K562 (cell line): ENCODE data around the gene OSBP2. TPM values are rescaled to one million over a fixed set of nuclear protein-coding genes. Genes with fewer than 3 reads are reported as not detected.

ENCODE experiments used
- ARHGAP35 ChIP-seq: fragments of 450-650 bp; IDR thresholded peaks from 2 replicates; pipeline ENCODE4 v1.6.1; 2018; ENCODE audit not compliant: partially characterized antibody
- ASH1L ChIP-seq: fragments of 450-650 bp; IDR thresholded peaks from 2 replicates; pipeline ENCODE4 v1.6.1; 2018; ENCODE audit warnings: borderline replicate concordance, mild to moderate bottlenecking, low read depth; ENCODE audit not compliant: partially characterized antibody
- CREB3L1 ChIP-seq: fragments of 450-650 bp; IDR thresholded peaks from 2 replicates; pipeline ENCODE4 v1.6.1; 2014; ENCODE audit warnings: low read depth, mild to moderate bottlenecking, moderate library complexity, borderline replicate concordance
- HMGN3 ChIP-seq: IDR thresholded peaks from 2 replicates; pipeline ENCODE4 v1.6.1; 2011; ENCODE audit warnings: borderline replicate concordance, low read depth, mild to moderate bottlenecking, mixed read lengths, low read length; ENCODE audit not compliant: insufficient read length; ENCODE audit errors: extremely low read depth
- MCM2 ChIP-seq: fragments of 450-650 bp; IDR thresholded peaks from 2 replicates; pipeline ENCODE4 v1.6.1; 2017; ENCODE audit warnings: low read depth, mild to moderate bottlenecking
- SMAD3 ChIP-seq: fragments of 450-650 bp; formaldehyde crosslinking; conservative IDR thresholded peaks from 2 replicates; pipeline ENCODE4 v1.4.0; 2020; ENCODE audit warnings: mild to moderate bottlenecking
- SMARCB1 ChIP-seq: IDR thresholded peaks from 2 replicates; pipeline ENCODE4 v1.6.1; 2011; ENCODE audit warnings: improper control_type of control experiment, low read depth; ENCODE audit not compliant: insufficient read length
- SP1 ChIP-seq: sonication (generic); formaldehyde crosslinking; IDR thresholded peaks from 2 replicates; pipeline ENCODE4 v1.8.1; 2022; ENCODE audit warnings: mild to moderate bottlenecking, missing genetic modification reagents
- XRCC5 ChIP-seq: fragments of 200-400 bp; formaldehyde crosslinking; IDR thresholded peaks from 2 replicates; pipeline ENCODE4 v1.6.1; 2017; ENCODE audit warnings: low read depth, mild to moderate bottlenecking, low read length
- YBX1 ChIP-seq: fragments of 450-650 bp; IDR thresholded peaks from 2 replicates; pipeline ENCODE4 v1.7.1; 2016; ENCODE audit warnings: mild to moderate bottlenecking
- polyA plus RNA-seq, 8 experiments: library from polyadenylated mRNA; depleted of rRNA in 4 of 8; stranded (reverse) in 5 of 8; unstranded in 3 of 8; fragments of >200 nt; fragmentation: Nextera tagmentation in 2 of 8; fragmentation: Illumina TruSeq in 1 of 8; extraction: Ambion mirVana in 2 of 8; extraction: Trizol in 1 of 8; gene quantifications; 2 replicates each; pipeline versions ENCODE4 v1.2.1 to v1.2.3, GENCODE V29; 2011 to 2014; ENCODE audit warnings: inconsistent platforms in 1 of 8, missing spikeins in 1 of 8
- total RNA-seq, 7 experiments: library from RNA; depleted of rRNA in 6 of 7; stranded (reverse); fragments of >200 nt in 6 of 7; fragmentation: Illumina TruSeq in 2 of 7; extraction: Trizol in 2 of 7; gene quantifications; 2 replicates each; pipeline versions ENCODE4 v1.2.1 to v1.2.3, GENCODE V29; 2011 to 2021; ENCODE audit warnings: low replicate concordance in 1 of 7
- TF ChIP-seq, protein P1 (sequence below), 2 experiments: IDR thresholded peaks; 2 replicates each; pipeline ENCODE4 v1.6.1; 2011; ENCODE audit warnings: borderline replicate concordance in 1 of 2, control low read depth in 1 of 2, low read depth in 1 of 2, low read length in 1 of 2, mild to moderate bottlenecking in 1 of 2, mixed read lengths in 1 of 2, moderate library complexity in 1 of 2; ENCODE audit not compliant: insufficient read depth in 1 of 2, insufficient read length in 1 of 2, poor library complexity in 1 of 2, severe bottlenecking in 1 of 2; ENCODE audit errors: extremely low read depth in 1 of 2
- TF ChIP-seq, protein P2 (sequence below): fragments of 200-800 bp; sonication (Bioruptor generic); IDR thresholded peaks from 2 replicates; pipeline ENCODE4 v1.6.1; 2017; ENCODE audit warnings: missing genetic modification characterization, missing compliant biosample characterization
- TF ChIP-seq, protein P3 (sequence below): fragments of 250-450 bp; sonication (Bioruptor Pico); IDR thresholded peaks from 2 replicates; pipeline ENCODE4 v1.4.0; 2020; ENCODE audit warnings: mild to moderate bottlenecking, moderate library complexity
- TF ChIP-seq, protein P4 (sequence below): fragments of 250-450 bp; sonication (Bioruptor Pico); IDR thresholded peaks from 2 replicates; pipeline ENCODE4 v1.4.0; 2020

The OSBP2 gene
- total and polyA plus RNA-seq, 9 of the 15 experiments (the other 6 are each of a cell fraction or from before 2014, with no cell fraction given), result 0.52 to 29.5 (median 21.6) TPM

DNA sequence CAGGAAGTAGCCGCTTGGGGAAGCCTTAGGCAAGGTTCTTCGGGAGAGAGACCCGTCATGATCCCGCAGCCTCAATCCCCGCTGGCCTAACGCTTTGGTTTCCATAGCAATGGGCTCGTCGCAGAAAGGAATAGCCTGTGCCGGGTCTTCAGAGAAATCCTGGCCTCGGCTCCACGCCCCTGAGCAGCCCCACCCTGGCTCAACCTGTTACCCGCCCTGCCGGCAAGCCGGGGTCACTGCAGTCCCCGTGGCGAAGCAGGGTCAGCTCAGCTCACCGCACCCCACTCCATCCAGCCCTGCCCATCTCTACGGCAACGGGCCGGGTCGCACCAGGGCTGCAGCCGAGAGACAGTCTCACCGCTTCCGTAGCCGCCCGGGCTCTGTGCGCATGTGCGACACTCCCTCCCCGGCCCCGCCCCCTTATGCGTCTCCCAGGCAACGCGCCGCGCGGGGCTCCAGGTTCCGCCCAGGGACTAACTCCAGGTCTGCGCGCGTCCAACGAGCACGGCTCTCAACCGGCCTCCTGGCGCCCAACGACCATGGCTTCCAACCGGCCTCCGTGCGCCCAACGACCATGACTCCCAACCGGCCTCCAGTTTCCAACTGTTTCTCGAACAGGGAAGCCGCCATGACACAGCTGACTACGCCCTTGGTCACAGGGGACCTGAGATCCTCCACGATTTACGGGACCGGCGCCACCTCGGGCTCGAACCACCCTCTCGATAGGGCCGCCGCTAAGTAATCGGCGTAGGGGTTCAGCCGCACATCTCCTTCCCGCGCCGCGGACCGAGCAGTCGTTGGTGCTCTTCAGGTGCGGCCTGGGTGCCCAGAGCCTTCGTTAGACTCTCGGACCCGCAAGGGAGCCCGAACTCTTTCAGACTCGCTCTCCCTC is 26.9 kb upstream of the OSBP2 start, which contains the start of gene DUSP18 (continued):
- TF ChIP-seq CREB3L1, result no peak
- TF ChIP-seq, protein P1, sequence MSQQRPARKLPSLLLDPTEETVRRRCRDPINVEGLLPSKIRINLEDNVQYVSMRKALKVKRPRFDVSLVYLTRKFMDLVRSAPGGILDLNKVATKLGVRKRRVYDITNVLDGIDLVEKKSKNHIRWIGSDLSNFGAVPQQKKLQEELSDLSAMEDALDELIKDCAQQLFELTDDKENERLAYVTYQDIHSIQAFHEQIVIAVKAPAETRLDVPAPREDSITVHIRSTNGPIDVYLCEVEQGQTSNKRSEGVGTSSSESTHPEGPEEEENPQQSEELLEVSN (IDR thresholded peaks at IDR 0.05; ENCODE audit: borderline replicate concordance in 1 of 2, extremely low read depth in 1 of 2, insufficient read depth in 1 of 2, insufficient read length in 1 of 2, low read depth in 1 of 2, low read length in 1 of 2, poor library complexity in 1 of 2, severe bottlenecking in 1 of 2), result peak in 1 of 2 experiments; percentile 52
- TF ChIP-seq SMARCB1, result no peak
- TF ChIP-seq XRCC5, result 0 out of 2 replicates have a peak, but pooled peaks have one; percentile 19
- no peak for TF ChIP-seq ARHGAP35
- TF ChIP-seq HMGN3, result peak; percentile 32
- TF ChIP-seq, protein P2, sequence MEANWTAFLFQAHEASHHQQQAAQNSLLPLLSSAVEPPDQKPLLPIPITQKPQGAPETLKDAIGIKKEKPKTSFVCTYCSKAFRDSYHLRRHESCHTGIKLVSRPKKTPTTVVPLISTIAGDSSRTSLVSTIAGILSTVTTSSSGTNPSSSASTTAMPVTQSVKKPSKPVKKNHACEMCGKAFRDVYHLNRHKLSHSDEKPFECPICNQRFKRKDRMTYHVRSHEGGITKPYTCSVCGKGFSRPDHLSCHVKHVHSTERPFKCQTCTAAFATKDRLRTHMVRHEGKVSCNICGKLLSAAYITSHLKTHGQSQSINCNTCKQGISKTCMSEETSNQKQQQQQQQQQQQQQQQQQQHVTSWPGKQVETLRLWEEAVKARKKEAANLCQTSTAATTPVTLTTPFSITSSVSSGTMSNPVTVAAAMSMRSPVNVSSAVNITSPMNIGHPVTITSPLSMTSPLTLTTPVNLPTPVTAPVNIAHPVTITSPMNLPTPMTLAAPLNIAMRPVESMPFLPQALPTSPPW (CRISPR knock-in tag), result peak; percentile 39; the same call in 1 of the 2 replicates
- TF ChIP-seq, protein P3, sequence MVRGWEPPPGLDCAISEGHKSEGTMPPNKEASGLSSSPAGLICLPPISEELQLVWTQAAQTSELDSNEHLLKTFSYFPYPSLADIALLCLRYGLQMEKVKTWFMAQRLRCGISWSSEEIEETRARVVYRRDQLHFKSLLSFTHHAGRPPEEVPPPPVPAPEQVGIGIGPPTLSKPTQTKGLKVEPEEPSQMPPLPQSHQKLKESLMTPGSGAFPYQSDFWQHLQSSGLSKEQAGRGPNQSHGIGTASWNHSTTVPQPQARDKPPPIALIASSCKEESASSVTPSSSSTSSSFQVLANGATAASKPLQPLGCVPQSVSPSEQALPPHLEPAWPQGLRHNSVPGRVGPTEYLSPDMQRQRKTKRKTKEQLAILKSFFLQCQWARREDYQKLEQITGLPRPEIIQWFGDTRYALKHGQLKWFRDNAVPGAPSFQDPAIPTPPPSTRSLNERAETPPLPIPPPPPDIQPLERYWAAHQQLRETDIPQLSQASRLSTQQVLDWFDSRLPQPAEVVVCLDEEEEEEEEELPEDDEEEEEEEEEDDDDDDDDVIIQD (CRISPR knock-in tag), result no peak
- TF ChIP-seq SP1 (CRISPR knock-in tag), result peak; percentile 69; the same call in 1 of the 2 replicates
- no peak for TF ChIP-seq ASH1L
- no peak for TF ChIP-seq SMAD3 (CRISPR knock-in tag)
- TF ChIP-seq, protein P4, sequence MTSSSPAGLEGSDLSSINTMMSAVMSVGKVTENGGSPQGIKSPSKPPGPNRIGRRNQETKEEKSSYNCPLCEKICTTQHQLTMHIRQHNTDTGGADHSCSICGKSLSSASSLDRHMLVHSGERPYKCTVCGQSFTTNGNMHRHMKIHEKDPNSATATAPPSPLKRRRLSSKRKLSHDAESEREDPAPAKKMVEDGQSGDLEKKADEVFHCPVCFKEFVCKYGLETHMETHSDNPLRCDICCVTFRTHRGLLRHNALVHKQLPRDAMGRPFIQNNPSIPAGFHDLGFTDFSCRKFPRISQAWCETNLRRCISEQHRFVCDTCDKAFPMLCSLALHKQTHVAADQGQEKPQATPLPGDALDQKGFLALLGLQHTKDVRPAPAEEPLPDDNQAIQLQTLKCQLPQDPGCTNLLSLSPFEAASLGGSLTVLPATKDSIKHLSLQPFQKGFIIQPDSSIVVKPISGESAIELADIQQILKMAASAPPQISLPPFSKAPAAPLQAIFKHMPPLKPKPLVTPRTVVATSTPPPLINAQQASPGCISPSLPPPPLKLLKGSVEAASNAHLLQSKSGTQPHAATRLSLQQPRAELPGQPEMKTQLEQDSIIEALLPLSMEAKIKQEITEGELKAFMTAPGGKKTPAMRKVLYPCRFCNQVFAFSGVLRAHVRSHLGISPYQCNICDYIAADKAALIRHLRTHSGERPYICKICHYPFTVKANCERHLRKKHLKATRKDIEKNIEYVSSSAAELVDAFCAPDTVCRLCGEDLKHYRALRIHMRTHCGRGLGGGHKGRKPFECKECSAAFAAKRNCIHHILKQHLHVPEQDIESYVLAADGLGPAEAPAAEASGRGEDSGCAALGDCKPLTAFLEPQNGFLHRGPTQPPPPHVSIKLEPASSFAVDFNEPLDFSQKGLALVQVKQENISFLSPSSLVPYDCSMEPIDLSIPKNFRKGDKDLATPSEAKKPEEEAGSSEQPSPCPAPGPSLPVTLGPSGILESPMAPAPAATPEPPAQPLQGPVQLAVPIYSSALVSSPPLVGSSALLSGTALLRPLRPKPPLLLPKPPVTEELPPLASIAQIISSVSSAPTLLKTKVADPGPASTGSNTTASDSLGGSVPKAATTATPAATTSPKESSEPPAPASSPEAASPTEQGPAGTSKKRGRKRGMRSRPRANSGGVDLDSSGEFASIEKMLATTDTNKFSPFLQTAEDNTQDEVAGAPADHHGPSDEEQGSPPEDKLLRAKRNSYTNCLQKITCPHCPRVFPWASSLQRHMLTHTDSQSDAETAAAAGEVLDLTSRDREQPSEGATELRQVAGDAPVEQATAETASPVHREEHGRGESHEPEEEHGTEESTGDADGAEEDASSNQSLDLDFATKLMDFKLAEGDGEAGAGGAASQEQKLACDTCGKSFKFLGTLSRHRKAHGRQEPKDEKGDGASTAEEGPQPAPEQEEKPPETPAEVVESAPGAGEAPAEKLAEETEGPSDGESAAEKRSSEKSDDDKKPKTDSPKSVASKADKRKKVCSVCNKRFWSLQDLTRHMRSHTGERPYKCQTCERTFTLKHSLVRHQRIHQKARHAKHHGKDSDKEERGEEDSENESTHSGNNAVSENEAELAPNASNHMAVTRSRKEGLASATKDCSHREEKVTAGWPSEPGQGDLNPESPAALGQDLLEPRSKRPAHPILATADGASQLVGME (CRISPR knock-in tag), result no peak
- no peak for TF ChIP-seq YBX1
- no peak for TF ChIP-seq MCM2
